Coronary artery (tissue), 2 donors: ENCODE results near the gene ZNF484.
"Not testable (repeated sequence)": the region's sequence is repeated elsewhere in the genome, so short reads cannot be mapped to it uniquely, and the experiment has no call there.

Source experiments
- DNase-seq: peaks from one replicate; pipeline ENCODE4 v3.0.0-alpha.2; 2017; ENCODE audit warnings: low spot score
- H3K27ac ChIP-seq, 2 donors: fragments of 200-600 bp; sonication (generic); one replicate each; pipeline ENCODE4 v1.5.1; 2016 to 2019
- H3K4me3 ChIP-seq: fragments of 200-600 bp; sonication (generic); 2 replicates; pipeline ENCODE4 v1.5.1; 2016; ENCODE audit warnings: mild to moderate bottlenecking, moderate library complexity
- TF ChIP-seq, protein P1 (sequence below): fragments of 200-600 bp; sonication (generic); IDR thresholded peaks from one replicate; pipeline ENCODE4 v1.5.1; 2019; ENCODE audit warnings: antibody characterized with exemption

The ZNF484 gene

GRCh38 chr9:92850898-92851297 is 26.9 kb downstream of the ZNF484 start:
- H3K27ac ChIP-seq, result no peak overlapping the region
- TF ChIP-seq, protein P1, sequence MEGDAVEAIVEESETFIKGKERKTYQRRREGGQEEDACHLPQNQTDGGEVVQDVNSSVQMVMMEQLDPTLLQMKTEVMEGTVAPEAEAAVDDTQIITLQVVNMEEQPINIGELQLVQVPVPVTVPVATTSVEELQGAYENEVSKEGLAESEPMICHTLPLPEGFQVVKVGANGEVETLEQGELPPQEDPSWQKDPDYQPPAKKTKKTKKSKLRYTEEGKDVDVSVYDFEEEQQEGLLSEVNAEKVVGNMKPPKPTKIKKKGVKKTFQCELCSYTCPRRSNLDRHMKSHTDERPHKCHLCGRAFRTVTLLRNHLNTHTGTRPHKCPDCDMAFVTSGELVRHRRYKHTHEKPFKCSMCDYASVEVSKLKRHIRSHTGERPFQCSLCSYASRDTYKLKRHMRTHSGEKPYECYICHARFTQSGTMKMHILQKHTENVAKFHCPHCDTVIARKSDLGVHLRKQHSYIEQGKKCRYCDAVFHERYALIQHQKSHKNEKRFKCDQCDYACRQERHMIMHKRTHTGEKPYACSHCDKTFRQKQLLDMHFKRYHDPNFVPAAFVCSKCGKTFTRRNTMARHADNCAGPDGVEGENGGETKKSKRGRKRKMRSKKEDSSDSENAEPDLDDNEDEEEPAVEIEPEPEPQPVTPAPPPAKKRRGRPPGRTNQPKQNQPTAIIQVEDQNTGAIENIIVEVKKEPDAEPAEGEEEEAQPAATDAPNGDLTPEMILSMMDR, result no peak
- no peak overlapping the region for H3K4me3 ChIP-seq
- DNase-seq, result no peak

GRCh38 chr9:92848740-92849139 is 29.1 kb downstream of the ZNF484 start:
- not testable (repeated sequence) for H3K27ac ChIP-seq, DNase-seq, H3K4me3 ChIP-seq

DNA sequence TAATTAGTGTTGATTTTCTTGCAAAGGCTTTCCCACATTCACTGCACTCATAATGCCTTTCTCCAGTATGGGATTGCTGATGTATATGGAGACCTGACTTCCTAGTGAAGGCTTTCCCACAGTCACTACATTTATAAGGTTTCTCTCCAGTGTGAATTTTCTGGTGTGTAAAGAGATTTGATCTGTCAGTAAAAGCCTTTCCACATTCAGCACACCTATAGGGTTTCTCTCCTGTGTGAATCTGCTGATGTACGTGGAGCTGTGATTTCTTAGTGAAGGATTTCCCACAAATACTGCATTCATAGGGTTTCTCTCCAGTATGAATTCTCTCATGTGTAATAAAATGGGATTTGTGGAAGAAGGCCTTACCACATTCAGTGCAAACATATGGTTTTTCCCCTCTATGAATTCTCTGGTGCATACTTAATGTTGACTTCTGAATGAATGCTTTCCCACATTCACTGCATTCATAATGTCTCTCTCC is 31.1 kb downstream of the ZNF484 start:
- peak overlapping the region; percentile 6 for H3K4me3 ChIP-seq
- H3K27ac ChIP-seq, result no peak overlapping the region
- no peak for DNase-seq
- TF ChIP-seq, protein P1, result no peak

DNA sequence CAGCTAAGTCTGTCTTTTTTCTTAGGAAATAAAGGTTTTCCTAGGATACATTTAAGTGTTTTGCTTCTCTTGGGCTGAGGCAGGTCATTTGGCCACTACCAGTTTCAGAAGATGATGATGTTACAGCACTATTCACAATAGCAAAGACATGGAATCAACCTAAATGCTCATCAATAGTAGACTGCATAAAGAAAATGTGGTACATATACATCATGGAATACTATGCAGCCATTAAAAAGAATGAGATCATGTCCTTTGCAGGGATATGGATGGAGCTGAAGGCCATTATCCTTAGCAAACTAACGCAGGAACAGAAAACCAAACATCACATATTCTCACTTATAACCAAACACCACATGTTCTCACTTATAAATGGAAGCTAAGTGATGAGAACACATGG is 39.4 kb downstream of the ZNF484 start:
- DNase-seq, H3K27ac ChIP-seq, H3K4me3 ChIP-seq: not testable (repeated sequence)

DNA sequence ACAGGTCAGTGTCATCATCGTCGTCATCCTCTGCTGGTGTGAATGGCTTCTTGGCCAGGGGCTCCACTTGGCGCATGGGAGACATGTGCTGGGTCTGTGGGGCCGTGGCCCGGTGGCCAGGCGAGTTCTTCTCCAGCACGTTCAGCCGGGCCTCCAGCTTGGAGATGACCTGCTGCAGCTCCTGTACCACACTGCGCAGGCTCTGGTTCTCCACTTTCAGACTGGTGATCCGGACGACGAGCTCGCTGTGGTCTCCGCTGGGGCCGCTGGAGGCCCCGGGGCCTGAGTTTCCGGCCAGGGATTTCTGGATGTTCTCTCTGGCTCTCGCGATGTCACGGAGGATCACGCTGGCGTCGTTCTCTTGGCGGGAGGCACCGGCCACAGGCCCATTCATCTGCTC is 40.6 kb downstream of the ZNF484 start:
- H3K4me3 ChIP-seq, result no peak overlapping the region
- no peak for DNase-seq
- H3K27ac ChIP-seq, result no peak overlapping the region
- TF ChIP-seq, protein P1, result no peak

DNA sequence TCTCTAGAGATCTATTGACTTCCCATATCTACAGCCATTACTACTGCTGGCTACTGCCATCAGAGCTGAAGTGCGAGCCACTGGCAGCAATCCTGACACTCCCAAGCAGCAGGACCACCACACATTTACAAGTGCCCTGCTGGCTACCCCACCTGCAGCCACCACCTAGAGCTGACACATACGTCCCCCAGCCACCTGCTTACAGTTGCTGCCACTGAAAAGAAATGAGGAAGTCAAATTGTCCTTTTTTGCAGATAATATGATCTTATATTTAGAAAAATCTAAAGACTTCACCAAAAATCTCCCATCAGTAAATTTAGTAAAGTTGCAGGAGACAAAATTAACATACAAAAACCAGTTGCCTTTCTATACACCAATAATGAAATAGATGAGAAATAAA is 48.4 kb downstream of the ZNF484 start:
- no peak overlapping the region for H3K4me3 ChIP-seq
- DNase-seq, result no peak
- no peak overlapping the region for H3K27ac ChIP-seq
- TF ChIP-seq, protein P1, result no peak

DNA sequence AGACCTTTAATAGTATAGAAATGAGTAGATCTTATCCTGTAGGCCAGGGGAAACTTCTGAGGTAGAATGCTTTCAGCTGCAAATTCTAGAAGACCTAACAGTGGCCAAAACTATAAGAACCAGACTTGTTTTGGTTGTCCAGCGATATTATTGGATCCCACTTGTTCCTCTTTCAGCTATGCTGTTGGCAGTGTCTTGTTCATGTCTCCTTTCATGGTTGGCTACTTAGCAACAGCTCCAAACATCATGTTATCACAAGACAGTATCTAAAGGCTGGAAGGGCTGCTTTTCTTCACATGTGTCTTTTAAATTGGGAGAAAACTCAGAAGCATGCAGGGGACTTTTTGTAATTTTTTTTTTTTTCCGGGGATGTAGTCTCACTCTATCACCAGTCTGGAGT is 52.8 kb downstream of the ZNF484 start:
- not testable (repeated sequence) for H3K4me3 ChIP-seq, H3K27ac ChIP-seq, DNase-seq

DNA sequence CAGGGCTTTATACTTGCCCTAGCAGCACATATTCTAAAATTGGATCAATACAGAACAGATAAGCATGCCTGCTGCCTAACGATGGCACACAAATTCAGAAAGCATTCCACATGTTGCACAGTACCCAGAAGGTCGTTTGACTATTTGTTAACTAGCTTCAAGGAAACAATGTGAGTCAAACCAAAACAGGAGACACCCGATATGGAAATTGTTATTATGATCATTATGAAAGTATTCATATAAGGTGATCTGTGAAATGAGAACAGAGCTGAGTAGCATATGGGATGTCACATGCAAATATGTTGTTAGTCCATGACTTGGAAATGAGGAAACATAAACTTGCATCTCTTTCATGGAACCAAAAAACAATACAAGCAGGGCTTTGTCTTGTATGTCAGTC is 56.9 kb downstream of the ZNF484 start:
- no peak overlapping the region for H3K27ac ChIP-seq
- no peak for DNase-seq
- H3K4me3 ChIP-seq, result no peak overlapping the region
- TF ChIP-seq, protein P1, result no peak

DNA sequence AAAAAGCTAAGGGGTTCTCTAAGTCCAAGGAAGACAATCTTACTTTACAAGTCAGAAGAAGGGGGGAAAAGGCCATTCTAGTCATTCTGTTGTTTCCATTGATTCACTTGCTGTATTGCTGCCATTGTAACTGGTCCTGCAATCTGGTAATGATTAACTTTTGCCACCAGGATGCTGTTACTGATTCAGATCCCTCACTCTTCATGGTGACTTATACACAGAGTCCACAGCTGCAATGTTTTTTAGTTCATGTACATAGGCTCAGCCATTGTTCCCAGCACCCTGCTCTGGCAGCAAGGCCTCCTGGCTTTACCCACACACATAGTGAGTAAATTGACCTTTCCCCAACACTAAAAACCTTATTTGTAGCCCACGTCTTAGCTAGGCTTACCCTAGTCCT is 57.9 kb downstream of the ZNF484 start:
- not testable (repeated sequence) for DNase-seq, H3K4me3 ChIP-seq

DNA sequence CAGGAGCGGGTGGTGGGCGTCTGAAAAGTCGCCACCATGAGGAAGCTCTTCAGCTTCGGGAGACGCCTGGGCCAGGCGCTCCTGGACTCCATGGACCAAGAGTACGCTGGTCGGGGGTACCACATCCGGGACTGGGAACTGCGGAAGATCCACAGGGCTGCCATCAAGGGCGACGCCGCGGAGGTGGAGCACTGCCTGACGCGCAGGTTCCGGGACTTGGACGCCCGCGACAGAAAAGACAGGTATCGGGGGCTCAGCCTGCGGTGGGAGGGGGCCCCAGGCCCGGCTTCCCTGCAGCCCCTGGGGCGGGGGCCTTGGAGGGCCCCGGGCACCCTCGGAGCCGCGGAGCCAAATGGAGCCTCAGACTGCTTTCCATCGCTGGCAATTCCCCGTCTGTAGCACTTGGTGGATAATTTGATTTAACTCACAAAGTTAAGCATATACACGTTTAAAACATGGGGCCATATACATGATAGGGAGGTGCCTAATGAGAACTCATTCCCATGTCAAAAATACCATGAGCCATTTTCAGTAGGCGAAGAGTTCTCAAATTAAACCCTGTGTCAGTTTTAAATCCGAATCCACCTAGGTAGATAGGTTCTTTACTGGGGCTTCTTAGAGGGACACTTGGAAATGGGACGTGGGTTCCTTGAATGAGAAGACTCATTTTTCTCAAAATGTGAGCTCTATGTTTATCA is 68.1 kb downstream of the ZNF484 start:
- not testable (repeated sequence) for DNase-seq
- peak overlapping the region; percentile 41 for H3K4me3 ChIP-seq

More for the DNA sequence above, 57.9 kb downstream of the ZNF484 start:
- not testable (repeated sequence) for H3K27ac ChIP-seq

More for the DNA sequence above, 68.1 kb downstream of the ZNF484 start:
- H3K27ac ChIP-seq, result not testable (repeated sequence)
